NB4 (cell line): ENCODE results near the gene HMG20A.
A peak's percentile ranks its signal among the peaks of the same experiment; 100 is the strongest.

ENCODE experiments used
- DNase-seq: peaks from one replicate; pipeline ENCODE4 v3.0.0; 2010; ENCODE audit warnings: low read depth
- H3K4me3 ChIP-seq: one replicate; pipeline ENCODE4 v1.5.1; 2011; ENCODE audit warnings: mild to moderate bottlenecking, low read depth, low read length, moderate library complexity
- CTCF ChIP-seq: IDR thresholded peaks from one replicate; pipeline ENCODE4 v1.5.1; 2012; ENCODE audit warnings: low read depth, low read length
- MAX ChIP-seq: IDR thresholded peaks from 2 replicates; pipeline ENCODE4 v1.6.1; 2011; ENCODE audit warnings: low read depth, low read length
- MYC ChIP-seq: IDR thresholded peaks from 2 replicates; pipeline ENCODE4 v1.6.1; 2011; ENCODE audit warnings: low read depth, low read length
- POLR2A ChIP-seq: IDR thresholded peaks from 2 replicates; pipeline ENCODE4 v1.6.1; 2011; ENCODE audit warnings: mild to moderate bottlenecking; ENCODE audit not compliant: insufficient read length; ENCODE audit errors: extremely low read depth

The HMG20A gene

GRCh38 chr15:77430213-77430612 is 9.5 kb downstream of the HMG20A start:
- H3K4me3 ChIP-seq = no peak overlapping the region
- TF ChIP-seq MAX = no peak
- no peak for TF ChIP-seq POLR2A
- no peak for TF ChIP-seq CTCF
- no peak for TF ChIP-seq MYC
- no peak for DNase-seq

- no peak for DNase-seq
- TF ChIP-seq MYC (no peak), CTCF (no peak), POLR2A (no peak), MAX (no peak)
- no peak overlapping the region for H3K4me3 ChIP-seq
These were observed 10.0 kb downstream of the HMG20A start for GRCh38 chr15:77430652-77431051.

GRCh38 chr15:77436822-77437221 is 16.1 kb downstream of the HMG20A start:
- DNase-seq = no peak
- TF ChIP-seq POLR2A (no peak), CTCF (no peak), MYC (no peak), MAX (no peak)
- no peak overlapping the region for H3K4me3 ChIP-seq

GRCh38 chr15:77437264-77437663 is 16.6 kb downstream of the HMG20A start:
- H3K4me3 ChIP-seq = no peak overlapping the region
- no peak for TF ChIP-seq MYC
- TF ChIP-seq CTCF = no peak
- no peak for TF ChIP-seq POLR2A
- no peak for TF ChIP-seq MAX
- DNase-seq = no peak

- no peak for TF ChIP-seq CTCF
- no peak for TF ChIP-seq MAX
- no peak for TF ChIP-seq MYC
- no peak for TF ChIP-seq POLR2A
- no peak for DNase-seq
- no peak overlapping the region for H3K4me3 ChIP-seq
These were observed 19.8 kb downstream of the HMG20A start for GRCh38 chr15:77440378-77440999.

- peak; percentile 14 for DNase-seq
- TF ChIP-seq MAX = no peak
- TF ChIP-seq POLR2A = no peak
- TF ChIP-seq CTCF = no peak
- no peak for TF ChIP-seq MYC
These were observed 26.2 kb downstream of the HMG20A start for GRCh38 chr15:77446840-77447390.

More at GRCh38 chr15:77446840-77447390, 26.2 kb downstream of the HMG20A start:
- H3K4me3 ChIP-seq = no peak overlapping the region
